Fibroblast of mammary gland (primary cell): Measurements from ENCODE around the gene CD37.
A peak's percentile ranks its signal among the peaks of the same experiment; 100 is the strongest.

ENCODE experiments used
- DNase-seq: peaks from one replicate; pipeline ENCODE4 v3.0.0-alpha.2; 2010; ENCODE audit warnings: low read depth
- H3K4me3 ChIP-seq: 2 replicates; pipeline ENCODE4 v1.5.1; 2011; ENCODE audit warnings: low read depth, mild to moderate bottlenecking, low read length, moderate library complexity; ENCODE audit not compliant: control insufficient read depth
- CTCF ChIP-seq: conservative IDR thresholded peaks from 2 replicates; pipeline ENCODE4 v1.5.1; 2011; ENCODE audit warnings: low read depth, low read length, inconsistent platforms; ENCODE audit not compliant: control insufficient read depth, insufficient read depth

CD37 gene

GRCh38 chr19:49340865-49341718 lies 5.9 kb downstream of the CD37 start:
- no peak overlapping the region for H3K4me3 ChIP-seq
- no peak for DNase-seq
- no peak for TF ChIP-seq CTCF

- TF ChIP-seq CTCF = no peak
- no peak overlapping the region for H3K4me3 ChIP-seq
- DNase-seq = no peak
These were observed 7.1 kb downstream of the CD37 start for GRCh38 chr19:49342291-49342721.

GRCh38 chr19:49343123-49343522 lies 7.9 kb downstream of the CD37 start:
- no peak for DNase-seq
- H3K4me3 ChIP-seq = no peak overlapping the region
- TF ChIP-seq CTCF = no peak

- no peak for TF ChIP-seq CTCF
- H3K4me3 ChIP-seq = no peak overlapping the region
- DNase-seq = no peak
These were observed 9.6 kb downstream of the CD37 start for GRCh38 chr19:49344505-49345423.

GRCh38 chr19:49347191-49347590 lies 12.0 kb downstream of the CD37 start:
- DNase-seq = no peak
- no peak overlapping the region for H3K4me3 ChIP-seq
- no peak for TF ChIP-seq CTCF

- peak; percentile 86 for DNase-seq
- no peak overlapping the region for H3K4me3 ChIP-seq
- peak; percentile 31 for TF ChIP-seq CTCF
These were observed 12.6 kb downstream of the CD37 start for GRCh38 chr19:49347835-49348234.
